Fibroblast of lung (primary cell): ENCODE results near the gene LSAMP.

Experiments
- CTCF ChIP-seq, 2 donors: IDR thresholded peaks in 1 of 2; conservative IDR thresholded peaks in 1 of 2; 1 replicate in 1 of 2; 2 replicates in 1 of 2; pipeline ENCODE4 v1.5.1; 2011 to 2012; ENCODE audit warnings: low read length in 2 of 2, control low read depth in 1 of 2, inconsistent platforms in 1 of 2, low read depth in 1 of 2, mild to moderate bottlenecking in 1 of 2
- EZH2 ChIP-seq: IDR thresholded peaks from 2 replicates; pipeline ENCODE4 v1.5.1; 2012; ENCODE audit warnings: low read length, control low read depth, mild to moderate bottlenecking; ENCODE audit errors: missing control alignments

GRCh38 chr3:116390318-116390717 is 55.0 kb downstream of the LSAMP start:
- TF ChIP-seq CTCF (conservative IDR thresholded peaks at IDR 0.05 in 1 of 2, IDR thresholded peaks at IDR 0.05 in 1 of 2; ENCODE audit: low read depth in 1 of 2, low read length in 2 of 2) (no peak), EZH2 (no peak)
